GM12874 (cell line): ENCODE results near the gene TIAM1.

Experiments
- CTCF ChIP-seq: IDR thresholded peaks from 2 replicates; pipeline ENCODE4 v1.5.1; 2011; ENCODE audit warnings: low read depth, mild to moderate bottlenecking, control low read depth, low read length, moderate library complexity; ENCODE audit not compliant: insufficient read depth

Gene TIAM1

GRCh38 chr21:31141389-31142000, 202.6 kb downstream of the TIAM1 start:
- TF ChIP-seq CTCF = no peak

GRCh38 chr21:31140676-31141075, 203.4 kb downstream of the TIAM1 start:
- no peak for TF ChIP-seq CTCF

- TF ChIP-seq CTCF = no peak
These were observed 204.0 kb downstream of the TIAM1 start for GRCh38 chr21:31140025-31140424.

GRCh38 chr21:31137960-31138359, 206.1 kb downstream of the TIAM1 start:
- TF ChIP-seq CTCF = no peak

- peak; percentile 39; the same call in 1 of the 2 replicates for TF ChIP-seq CTCF
These were observed 207.2 kb downstream of the TIAM1 start for GRCh38 chr21:31136891-31137290.

GRCh38 chr21:31135531-31136184, 208.4 kb downstream of the TIAM1 start:
- no peak for TF ChIP-seq CTCF

- no peak for TF ChIP-seq CTCF
These were observed 210.7 kb downstream of the TIAM1 start for GRCh38 chr21:31133243-31133830.
